Epidermal melanocyte (primary cell): ENCODE results near the gene GPBP1.
"Not testable (repeated sequence)": the region's sequence is repeated elsewhere in the genome, so short reads cannot be mapped to it uniquely, and the experiment has no call there.

ENCODE experiments used
- DNase-seq: peaks from one replicate; pipeline ENCODE4 v3.0.0; 2011; ENCODE audit warnings: low spot score; ENCODE audit not compliant: insufficient read length

GPBP1 gene

DNA sequence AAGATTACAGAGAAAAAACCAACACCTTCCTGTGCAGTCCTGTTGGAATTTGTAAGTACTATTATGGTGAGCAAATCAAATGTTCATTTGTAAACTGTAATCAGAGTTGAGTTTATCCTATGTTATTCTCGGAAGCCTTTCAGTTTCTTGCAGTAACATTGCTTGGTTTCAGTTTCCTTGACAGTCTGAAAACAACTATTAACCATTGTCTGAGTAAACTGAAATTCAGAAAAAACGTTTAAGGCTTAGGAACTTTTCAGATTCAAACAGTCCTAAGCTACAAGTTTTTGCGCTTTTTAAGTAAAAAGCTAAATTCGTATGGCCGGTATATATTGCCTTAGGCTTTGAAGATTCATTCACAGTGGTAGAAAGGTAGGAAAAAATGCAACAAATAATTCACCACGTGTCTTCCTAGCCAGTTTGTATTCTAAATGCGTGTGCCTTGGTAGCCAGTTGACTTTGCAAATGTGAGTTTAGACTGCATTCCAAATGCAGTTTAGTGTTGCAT is 2.5 kb downstream of the GPBP1 start:
- no peak for DNase-seq

DNA sequence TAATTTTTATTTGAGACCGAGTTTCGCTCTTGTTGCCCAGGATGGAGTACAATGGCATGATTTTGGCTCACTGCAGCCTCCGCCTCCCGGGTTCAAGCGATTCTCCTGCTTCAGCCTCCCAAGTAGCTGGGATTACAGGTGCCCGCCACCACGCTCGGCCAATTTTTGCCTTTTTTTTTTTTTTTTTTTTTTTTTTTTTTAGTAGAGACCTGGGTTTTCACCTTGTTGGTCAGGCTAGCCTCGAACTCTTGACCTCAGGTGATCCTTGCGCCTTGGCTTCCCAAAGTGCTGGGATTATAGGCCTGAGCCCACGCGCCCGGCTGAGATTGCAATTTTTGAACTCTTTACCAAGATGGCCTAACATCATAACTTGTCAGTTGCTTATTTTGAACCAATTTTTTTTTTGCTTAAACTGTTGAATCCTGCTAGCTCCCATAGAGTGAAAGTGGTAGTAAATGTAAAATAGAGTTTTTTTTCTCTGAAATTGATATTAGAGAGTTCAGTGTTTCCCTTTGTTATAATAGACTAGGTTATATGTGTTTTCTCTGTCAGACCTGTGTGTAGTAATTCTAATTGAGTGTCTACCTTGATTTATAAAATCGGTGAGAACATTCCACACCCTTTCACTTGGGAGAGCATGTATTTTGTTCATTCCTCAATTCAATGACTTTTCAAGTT is 3.8 kb downstream of the GPBP1 start:
- no peak for DNase-seq

DNA sequence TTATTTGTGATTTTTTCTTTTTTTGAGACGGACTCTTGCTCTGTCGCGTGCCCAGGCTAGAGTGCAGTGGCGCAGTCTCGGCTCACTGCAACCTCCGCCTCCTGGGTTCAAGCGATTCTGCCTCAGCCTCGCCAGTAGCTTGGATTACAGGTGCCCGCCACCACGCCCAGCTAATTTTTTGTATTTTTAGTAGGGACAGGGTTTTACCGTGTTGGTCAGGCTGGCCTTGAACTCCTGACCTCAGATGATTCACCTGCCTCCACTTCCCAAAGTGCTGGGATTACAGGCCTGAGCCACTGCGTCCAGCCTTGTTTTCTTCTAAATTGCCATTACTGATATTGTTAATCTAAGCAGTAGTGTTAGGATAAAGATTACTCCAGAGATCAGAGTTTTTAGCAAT is 4.4 kb downstream of the GPBP1 start:
- DNase-seq = not testable (repeated sequence)

- no peak for DNase-seq
These were observed 5.7 kb downstream of the GPBP1 start for GRCh38 chr5:57179262-57180200.

- no peak for DNase-seq
These were observed 7.3 kb downstream of the GPBP1 start for GRCh38 chr5:57181154-57181553.

GRCh38 chr5:57184322-57184721 is 10.5 kb downstream of the GPBP1 start:
- no peak for DNase-seq

GRCh38 chr5:57185313-57185712 is 11.5 kb downstream of the GPBP1 start:
- no peak for DNase-seq

DNA sequence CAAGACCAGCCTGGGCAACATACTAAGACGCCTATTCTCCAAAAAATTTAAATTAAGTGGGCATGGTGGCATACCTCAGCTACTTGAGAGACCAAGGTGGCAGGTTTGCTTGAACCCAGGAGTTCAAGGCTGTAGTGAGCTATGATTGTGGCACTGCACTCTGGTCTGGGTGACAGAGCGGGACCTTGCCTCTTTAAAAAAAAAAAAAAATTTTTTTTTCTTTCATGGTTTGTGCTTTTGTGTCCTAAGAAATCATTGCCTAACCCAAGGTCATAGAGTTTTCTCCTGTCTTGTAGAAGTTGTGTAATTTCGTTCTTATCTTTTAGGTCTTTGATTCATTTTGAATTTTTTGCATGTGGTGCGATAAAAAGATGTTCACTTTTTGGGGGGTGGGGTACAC is 12.3 kb downstream of the GPBP1 start:
- no peak for DNase-seq

GRCh38 chr5:57187977-57188376 is 14.1 kb downstream of the GPBP1 start:
- not testable (repeated sequence) for DNase-seq

- DNase-seq = no peak
These were observed 15.7 kb downstream of the GPBP1 start for GRCh38 chr5:57189515-57189914.

DNA sequence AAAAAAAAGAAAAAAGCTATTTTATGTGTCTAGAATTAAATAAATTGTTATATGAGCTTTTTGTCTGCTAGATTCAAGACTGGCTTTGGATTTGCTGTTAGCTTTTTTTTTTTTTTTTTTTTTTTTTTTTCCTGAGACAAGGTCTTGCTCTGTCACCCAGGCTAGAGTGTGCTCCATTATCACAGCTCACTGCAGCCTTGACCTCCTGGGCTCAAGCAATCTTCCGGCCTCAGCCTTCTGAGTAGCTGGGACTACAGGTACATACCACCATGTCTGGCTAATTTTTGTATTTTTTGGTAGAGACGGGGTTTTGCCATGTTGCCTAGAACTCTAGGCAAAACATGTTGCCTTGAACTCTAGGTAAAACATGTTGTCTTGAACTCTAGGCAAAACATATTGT is 16.7 kb downstream of the GPBP1 start:
- no peak for DNase-seq

GRCh38 chr5:57191163-57191562 is 17.3 kb downstream of the GPBP1 start:
- DNase-seq = no peak

DNA sequence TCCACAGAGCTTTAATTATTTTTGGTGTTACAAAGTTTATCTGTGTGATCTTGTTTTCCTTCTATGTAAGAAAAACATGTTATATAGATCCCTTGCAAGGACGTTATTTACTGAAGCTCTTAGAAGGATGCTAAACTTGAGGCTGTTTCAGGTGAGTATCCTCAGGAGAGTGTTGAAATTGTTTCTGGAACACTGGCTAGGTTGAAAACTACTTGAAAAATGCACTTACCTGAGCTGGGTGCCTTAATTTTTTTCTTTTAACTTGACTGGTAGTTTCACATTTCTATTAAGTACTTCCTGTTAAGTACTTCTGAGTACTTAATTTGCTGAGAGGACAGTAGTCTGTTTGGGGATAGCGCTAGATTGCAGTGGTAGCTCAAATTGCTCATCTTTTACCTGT is 18.1 kb downstream of the GPBP1 start:
- DNase-seq = no peak

GRCh38 chr5:57192832-57193231 is 19.0 kb downstream of the GPBP1 start:
- DNase-seq = not testable (repeated sequence)

GRCh38 chr5:57193757-57194413 is 20.0 kb downstream of the GPBP1 start:
- DNase-seq = no peak

DNA sequence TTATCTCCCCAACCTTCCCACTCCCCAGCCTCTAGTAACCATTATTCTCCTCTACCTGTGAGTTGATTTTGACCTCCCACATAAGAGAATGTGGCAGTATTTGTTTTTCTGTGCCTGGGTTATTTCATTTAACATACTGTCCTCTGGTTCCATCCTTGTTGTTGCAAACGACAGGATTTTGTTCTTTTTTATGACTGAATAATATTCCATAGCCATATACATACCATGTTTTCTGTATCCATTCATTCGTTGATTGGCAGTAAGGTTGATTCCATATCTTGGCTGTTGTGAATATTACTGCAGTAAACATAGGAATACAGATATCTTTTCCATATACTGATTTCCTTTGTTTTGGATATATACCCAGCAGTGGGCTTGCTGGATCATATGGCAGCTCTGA is 20.8 kb downstream of the GPBP1 start:
- no peak for DNase-seq

DNA sequence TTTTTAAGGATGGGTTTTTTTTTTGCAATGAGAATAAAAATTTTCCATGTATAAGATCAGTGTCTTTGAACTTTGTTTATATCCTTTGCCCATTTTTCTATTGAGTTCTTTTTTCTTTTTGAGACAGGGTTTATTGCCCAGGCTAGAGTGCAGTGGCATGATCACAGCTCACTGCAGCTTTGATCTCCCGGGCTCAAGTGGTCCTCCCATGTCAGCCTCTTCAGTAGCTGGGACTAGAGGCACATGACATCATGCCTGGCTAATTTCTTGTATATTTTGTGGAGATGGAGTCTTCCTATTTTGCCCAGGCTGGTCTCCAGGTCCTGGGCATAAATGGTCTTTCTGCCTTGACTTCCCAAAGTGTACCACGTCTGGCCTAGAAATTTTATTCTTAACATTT is 21.2 kb downstream of the GPBP1 start:
- DNase-seq = no peak

GRCh38 chr5:57199866-57200265 is 26.0 kb downstream of the GPBP1 start:
- DNase-seq = no peak

- no peak for DNase-seq
These were observed 29.0 kb downstream of the GPBP1 start for GRCh38 chr5:57202811-57203210.

GRCh38 chr5:57207007-57207653 is 33.3 kb downstream of the GPBP1 start:
- no peak for DNase-seq

GRCh38 chr5:57207681-57208080 is 33.8 kb downstream of the GPBP1 start:
- DNase-seq = no peak
